Trophoblast cell (in vitro differentiated cells and primary cell): ENCODE measurements around the gene ALDH16A1.

Source experiments
- DNase-seq, 2 donors: peaks; one replicate each; pipeline ENCODE4 v3.0.0-alpha.2; 2016
- H2AFZ ChIP-seq: 2 replicates; pipeline ENCODE4 v1.6.1; 2013; ENCODE audit warnings: low read length, moderate library complexity, mild to moderate bottlenecking; ENCODE audit not compliant: insufficient read depth, poor library complexity
- H2AK5ac ChIP-seq: 2 replicates; pipeline ENCODE4 v1.6.1; 2013; ENCODE audit warnings: mild to moderate bottlenecking, low read length
- H2BK120ac ChIP-seq: 2 replicates; pipeline ENCODE4 v1.6.1; 2013; ENCODE audit warnings: low read length, mild to moderate bottlenecking, moderate library complexity; ENCODE audit not compliant: insufficient read depth, poor library complexity
- H2BK12ac ChIP-seq: 2 replicates; pipeline ENCODE4 v1.6.1; 2013; ENCODE audit warnings: mild to moderate bottlenecking, low read length, moderate library complexity
- H2BK5ac ChIP-seq: 2 replicates; pipeline ENCODE4 v1.6.1; 2013; ENCODE audit warnings: low read length, low read depth, moderate library complexity, mild to moderate bottlenecking; ENCODE audit not compliant: poor library complexity
- H3K14ac ChIP-seq: 2 replicates; pipeline ENCODE4 v1.6.1; 2013; ENCODE audit warnings: mild to moderate bottlenecking, low read length
- H3K18ac ChIP-seq: 2 replicates; pipeline ENCODE4 v1.6.1; 2013; ENCODE audit warnings: mild to moderate bottlenecking, low read length
- H3K23ac ChIP-seq: 2 replicates; pipeline ENCODE4 v1.6.1; 2013; ENCODE audit warnings: low read length
- H3K27ac ChIP-seq: 2 replicates; pipeline ENCODE4 v1.5.1; 2013; ENCODE audit warnings: low read depth, mild to moderate bottlenecking, inconsistent platforms, low read length, moderate library complexity
- H3K27me3 ChIP-seq: 2 replicates; pipeline ENCODE4 v1.6.1; 2013; ENCODE audit warnings: inconsistent platforms, mild to moderate bottlenecking, low read length, moderate library complexity; ENCODE audit not compliant: insufficient read depth
- H3K36me3 ChIP-seq, 2 experiments: 1 replicate in 1 of 2; 2 replicates in 1 of 2; pipeline ENCODE4 v1.6.1; 2013; ENCODE audit warnings: low read length in 2 of 2, mild to moderate bottlenecking in 2 of 2, moderate library complexity in 1 of 2; ENCODE audit not compliant: insufficient read depth in 2 of 2, control insufficient read depth in 1 of 2
- H3K4ac ChIP-seq: 2 replicates; pipeline ENCODE4 v1.6.1; 2013; ENCODE audit warnings: low read depth, mild to moderate bottlenecking, low read length, moderate library complexity
- H3K4me1 ChIP-seq, 2 experiments: 1 replicate in 1 of 2; 2 replicates in 1 of 2; pipeline ENCODE4 v1.6.1; 2013; ENCODE audit warnings: low read length in 2 of 2, mild to moderate bottlenecking in 2 of 2, moderate library complexity in 1 of 2; ENCODE audit not compliant: insufficient read depth in 2 of 2, control insufficient read depth in 1 of 2
- H3K4me2 ChIP-seq: 2 replicates; pipeline ENCODE4 v1.6.1; 2013; ENCODE audit warnings: inconsistent platforms, mild to moderate bottlenecking, low read length, moderate library complexity
- H3K4me3 ChIP-seq: 2 replicates; pipeline ENCODE4 v1.5.1; 2013; ENCODE audit warnings: mild to moderate bottlenecking, low read depth, low read length, inconsistent platforms
- H3K79me1 ChIP-seq: one replicate; pipeline ENCODE4 v1.6.1; 2013; ENCODE audit warnings: low read length
- H3K79me2 ChIP-seq: 2 replicates; pipeline ENCODE4 v1.6.1; 2013; ENCODE audit warnings: low read length, mild to moderate bottlenecking; ENCODE audit not compliant: control insufficient read depth, insufficient read depth, poor library complexity
- H3K9ac ChIP-seq: 2 replicates; pipeline ENCODE4 v1.6.1; 2013; ENCODE audit warnings: mild to moderate bottlenecking, low read length
- H3K9me3 ChIP-seq: 2 replicates; pipeline ENCODE4 v1.6.1; 2013; ENCODE audit warnings: low read depth, mild to moderate bottlenecking, control low read depth, inconsistent platforms, low read length; ENCODE audit not compliant: insufficient read depth
- H4K12ac ChIP-seq: 2 replicates; pipeline ENCODE4 v1.6.1; 2013; ENCODE audit warnings: low read depth, mild to moderate bottlenecking, low read length, moderate library complexity
- H4K8ac ChIP-seq: 2 replicates; pipeline ENCODE4 v1.6.1; 2013; ENCODE audit warnings: low read depth, mild to moderate bottlenecking, low read length, moderate library complexity
- H4K91ac ChIP-seq: one replicate; pipeline ENCODE4 v1.6.1; 2013; ENCODE audit warnings: low read depth, mild to moderate bottlenecking, low read length, moderate library complexity
- whole genome bisulfite sequencing: extraction: QIAGEN DNeasy Blood & Tissue Kit; methylation state at CpG from one replicate; pipeline ENCODE4 v1.1.7; 2013; ENCODE audit warnings: missing lambda C conversion rate; ENCODE audit not compliant: insufficient read length, insufficient coverage; ENCODE audit errors: extremely low coverage; 5-methylcytosine and 5-hydroxymethylcytosine counted together

The ALDH16A1 gene

DNA sequence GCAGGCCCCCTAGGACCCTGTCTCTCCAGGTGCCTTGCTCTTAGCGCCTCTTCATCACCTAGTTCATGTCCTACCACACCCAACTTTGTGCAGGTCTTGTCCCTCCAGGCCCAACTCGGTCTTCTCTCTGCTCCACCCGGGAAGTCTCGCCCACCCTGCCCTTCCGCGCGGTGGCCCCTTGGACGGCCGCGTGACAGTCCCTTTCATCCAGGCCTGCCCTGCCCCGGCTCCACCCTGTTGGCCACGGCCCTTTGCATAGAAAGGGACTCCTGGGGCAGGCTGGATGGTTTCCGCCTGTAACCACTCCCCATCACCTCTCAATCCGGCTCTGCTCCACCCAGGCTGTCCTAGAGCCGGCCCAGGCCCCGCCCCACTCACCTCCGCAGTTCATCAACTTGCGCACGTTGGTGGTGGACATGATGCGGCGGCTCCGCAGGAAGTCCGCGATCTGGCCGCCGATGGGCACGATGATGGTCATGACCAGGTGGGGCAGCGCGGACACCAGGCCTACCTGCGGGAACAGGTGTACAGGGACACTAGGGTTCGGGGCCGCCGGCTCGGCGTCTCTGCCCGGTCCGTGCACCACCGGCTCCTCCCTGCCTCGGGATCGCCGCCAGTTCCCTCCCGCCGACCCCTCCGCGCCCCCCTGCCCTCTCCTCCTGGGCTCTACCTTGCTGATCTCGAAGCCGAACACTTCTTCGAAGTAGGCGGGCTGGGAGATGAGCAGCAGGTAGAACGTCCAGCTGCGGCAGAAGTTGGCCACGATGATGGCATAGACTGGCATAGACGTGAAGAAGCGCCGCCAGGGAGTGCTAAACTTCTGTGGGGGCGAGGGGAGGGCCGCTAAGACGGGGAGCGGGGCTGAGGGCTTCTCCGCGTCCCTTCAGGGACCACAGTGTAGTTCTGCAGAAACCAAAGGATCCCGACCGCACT is 20.6 kb upstream of the ALDH16A1 start:
- H3K9me3 ChIP-seq = peaks cover 25% of the 10 kb centered on the region
- H2AK5ac ChIP-seq = no peak overlapping the region
- H3K4me1 ChIP-seq = peaks cover 3 to 6% of the 10 kb centered on the region in 2 experiments
- no peak overlapping the region for H3K4me3 ChIP-seq
- no peak overlapping the region for H3K9ac ChIP-seq
- peaks cover 31% of the 10 kb centered on the region for H3K27me3 ChIP-seq
- no peak overlapping the region for H2BK5ac ChIP-seq
- no peaks in the 10 kb centered on the region for H3K36me3 ChIP-seq
- H3K4ac ChIP-seq = no peak overlapping the region
- DNase-seq = no peak
- H3K79me2 ChIP-seq = no peaks in the 10 kb centered on the region
- no peak overlapping the region for H2BK12ac ChIP-seq
- H4K8ac ChIP-seq = no peak overlapping the region
- no CpG with 5 or more reads among the region's 63 CpGs for WGBS
- no peak overlapping the region for H3K18ac ChIP-seq
- H4K12ac ChIP-seq = no peak overlapping the region
- no peak overlapping the region for H4K91ac ChIP-seq
- no peak overlapping the region for H3K4me2 ChIP-seq
- H3K14ac ChIP-seq = no peak overlapping the region
- H2BK120ac ChIP-seq = no peak overlapping the region
- H3K79me1 ChIP-seq = no peaks in the 10 kb centered on the region
- no peak overlapping the region for H3K27ac ChIP-seq
- no peak overlapping the region for H3K23ac ChIP-seq
- H2AFZ ChIP-seq = no peak overlapping the region

- no peak overlapping the region for H3K4me3 ChIP-seq
- H3K18ac ChIP-seq = no peak overlapping the region
- DNase-seq = no peak
- no peaks in the 10 kb centered on the region for H3K79me1 ChIP-seq
- H3K14ac ChIP-seq = no peak overlapping the region
- H2BK5ac ChIP-seq = no peak overlapping the region
- no CpG with 5 or more reads among the region's 31 CpGs for WGBS
- H3K4me2 ChIP-seq = no peak overlapping the region
- H2BK120ac ChIP-seq = no peak overlapping the region
- no peak overlapping the region for H2AFZ ChIP-seq
- H3K9ac ChIP-seq = no peak overlapping the region
- H3K36me3 ChIP-seq = no peaks in the 10 kb centered on the region
- H3K23ac ChIP-seq = no peak overlapping the region
- no peaks in the 10 kb centered on the region for H3K79me2 ChIP-seq
- peaks cover 3% of the 10 kb centered on the region in 2 experiments for H3K4me1 ChIP-seq
- no peak overlapping the region for H3K4ac ChIP-seq
- no peak overlapping the region for H2AK5ac ChIP-seq
- no peak overlapping the region for H4K8ac ChIP-seq
- H2BK12ac ChIP-seq = no peak overlapping the region
- H3K9me3 ChIP-seq = peaks cover 23% of the 10 kb centered on the region
- H4K12ac ChIP-seq = no peak overlapping the region
- H4K91ac ChIP-seq = no peak overlapping the region
- no peak overlapping the region for H3K27ac ChIP-seq
- H3K27me3 ChIP-seq = peaks cover 31% of the 10 kb centered on the region
These were observed 19.7 kb upstream of the ALDH16A1 start for GRCh38 chr19:49433240-49433901.

GRCh38 chr19:49434907-49435583 is 18.0 kb upstream of the ALDH16A1 start:
- no CpG with 5 or more reads among the region's 18 CpGs for WGBS
- peaks cover 3% of the 10 kb centered on the region in 2 experiments for H3K4me1 ChIP-seq
- no peak overlapping the region for H4K12ac ChIP-seq
- H3K4ac ChIP-seq = no peak overlapping the region
- H2AK5ac ChIP-seq = no peak overlapping the region
- H3K79me2 ChIP-seq = no peaks in the 10 kb centered on the region
- H2BK5ac ChIP-seq = no peak overlapping the region
- H2AFZ ChIP-seq = no peak overlapping the region
- H3K14ac ChIP-seq = no peak overlapping the region
- H3K27ac ChIP-seq = no peak overlapping the region
- no peak overlapping the region for H3K23ac ChIP-seq
- no peaks in the 10 kb centered on the region for H3K36me3 ChIP-seq
- no peaks in the 10 kb centered on the region for H3K79me1 ChIP-seq
- H3K9me3 ChIP-seq = peaks cover 23% of the 10 kb centered on the region
- no peak overlapping the region for H3K4me2 ChIP-seq
- H3K4me3 ChIP-seq = peak overlapping the region; percentile 16
- H4K91ac ChIP-seq = no peak overlapping the region
- H3K9ac ChIP-seq = no peak overlapping the region
- DNase-seq = no peak
- H3K27me3 ChIP-seq = peaks cover 34% of the 10 kb centered on the region
- H2BK12ac ChIP-seq = no peak overlapping the region
- no peak overlapping the region for H4K8ac ChIP-seq
- H2BK120ac ChIP-seq = no peak overlapping the region
- H3K18ac ChIP-seq = no peak overlapping the region

DNA sequence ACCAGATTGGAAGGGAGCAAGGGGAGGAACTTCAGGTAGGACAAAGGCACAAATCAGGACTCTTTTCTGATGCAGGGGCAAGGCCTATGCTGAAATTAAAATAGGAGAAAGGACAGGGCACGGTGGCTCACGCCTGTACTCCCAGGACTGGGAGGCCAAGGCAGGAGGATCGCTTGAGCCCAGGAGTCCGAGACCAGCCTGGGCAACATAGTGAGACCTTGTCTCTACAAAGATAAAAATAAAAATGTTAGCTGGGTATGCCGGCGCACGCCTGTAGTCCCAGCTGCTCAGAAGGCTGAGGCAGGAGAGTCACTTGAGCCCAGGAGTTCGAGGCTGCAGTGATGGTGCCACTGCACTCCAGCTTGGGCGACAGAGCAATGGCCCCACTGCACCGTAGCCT is 17.4 kb upstream of the ALDH16A1 start:
- Histone ChIP-seq H3K79me1 (no peaks in the 10 kb centered on the region), H3K27me3 (peaks cover 41% of the 10 kb centered on the region), H3K4me3 (peak overlapping the region; percentile 16), H3K36me3 (no peaks in the 10 kb centered on the region), H4K91ac (no peak overlapping the region), H3K14ac (no peak overlapping the region), H4K8ac (no peak overlapping the region), H2BK5ac (no peak overlapping the region), H3K9ac (no peak overlapping the region), H3K27ac (no peak overlapping the region), H2BK12ac (no peak overlapping the region), H3K4ac (no peak overlapping the region), H2BK120ac (no peak overlapping the region), H2AFZ (no peak overlapping the region), H3K23ac (no peak overlapping the region), H3K79me2 (no peaks in the 10 kb centered on the region), H3K4me2 (no peak overlapping the region), H3K4me1 (peaks cover 3% of the 10 kb centered on the region in 2 experiments), H3K9me3 (peaks cover 25% of the 10 kb centered on the region), H3K18ac (no peak overlapping the region), H4K12ac (no peak overlapping the region), H2AK5ac (no peak overlapping the region)
- WGBS = no CpG with 5 or more reads among the region's 10 CpGs
- DNase-seq = no peak
